Stimulated activated CD4-positive, alpha-beta T cell treated with anti-CD3 and anti-CD28 coated beads, Interleukin-1b, Interleukin-23, amount 100 ng/mL, for 4 hours (primary cell): ENCODE measurements around the gene TMSB10.

Experiments used
- DNase-seq, 2 donors: peaks; one replicate each; pipeline ENCODE4 v3.0.0-alpha.2; 2020; ENCODE audit warnings: low read depth in 2 of 2

Gene TMSB10

GRCh38 chr2:84880395-84880644 is 25.1 kb upstream of the TMSB10 start:
- no peak for DNase-seq

DNA sequence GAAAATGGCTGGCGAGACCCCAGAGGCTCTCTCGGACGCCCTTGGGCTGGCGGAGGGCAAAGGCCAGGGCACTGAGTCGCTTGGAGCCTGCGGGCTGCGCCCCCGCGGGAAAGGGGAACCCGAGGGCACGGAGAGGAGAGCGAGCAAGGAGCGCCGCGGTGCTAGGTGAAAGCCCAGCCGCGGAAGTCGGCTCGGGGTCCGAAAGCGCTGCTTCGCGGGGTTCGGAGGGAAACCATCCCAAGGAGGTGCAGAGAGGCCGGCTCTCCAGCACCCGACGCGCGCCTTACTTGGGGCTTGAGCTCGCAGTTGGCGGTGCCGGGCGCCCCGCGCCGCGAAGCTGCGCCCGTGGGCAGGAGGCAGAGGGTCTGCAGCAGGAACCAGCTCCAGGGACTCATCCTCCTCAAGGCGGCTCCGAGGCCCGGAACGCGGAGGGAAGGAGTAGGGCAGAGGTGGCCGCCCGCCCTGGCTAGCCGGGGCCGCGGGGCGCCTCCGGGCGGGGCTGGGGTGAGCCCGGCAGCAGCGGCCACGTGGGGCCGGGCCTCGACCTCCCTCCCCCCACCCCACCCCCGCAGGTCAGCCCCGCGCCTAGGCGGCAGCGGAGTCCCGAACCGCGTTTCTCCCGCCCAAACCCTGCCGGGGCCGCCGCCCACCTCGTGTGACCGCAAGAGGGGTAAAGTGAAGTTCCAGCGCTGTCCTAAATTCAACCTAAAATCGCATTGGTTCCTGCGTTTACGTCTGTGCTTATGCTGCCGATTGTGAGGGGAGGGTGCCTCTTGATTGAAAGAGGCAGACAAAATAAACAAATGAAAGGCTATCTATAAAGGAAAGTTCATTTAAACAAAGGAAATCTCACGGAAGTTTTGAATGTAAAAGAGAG is 24.6 kb upstream of the TMSB10 start, which contains the start of gene TRABD2A:
TSS of gene TRABD2A (minus strand) at position 440 of the 877 bp plus-strand sequence. CDS start at position 395, 45 bp downstream.
- DNase-seq: peak; percentile 41 to 47

- DNase-seq: peak; percentile 78 to 79
These were observed 23.7 kb upstream of the TMSB10 start for GRCh38 chr2:84881581-84882413.

DNA sequence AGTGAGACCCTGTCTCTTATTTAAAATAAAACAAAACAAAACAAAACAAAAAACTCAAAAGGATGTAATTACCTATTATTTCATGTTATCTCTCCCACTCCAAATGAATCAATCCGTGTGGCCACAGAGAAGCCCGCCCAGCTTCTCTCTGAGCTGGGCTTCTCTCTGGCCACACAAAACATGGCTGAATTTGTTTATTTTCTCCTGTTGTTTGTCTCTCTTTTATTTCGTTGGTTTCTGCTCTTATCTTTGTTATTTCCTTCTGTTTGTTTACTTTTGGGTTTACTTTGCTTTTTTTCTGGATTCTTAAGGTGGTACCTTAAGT is 23.1 kb upstream of the TMSB10 start:
- DNase-seq: no peak

DNA sequence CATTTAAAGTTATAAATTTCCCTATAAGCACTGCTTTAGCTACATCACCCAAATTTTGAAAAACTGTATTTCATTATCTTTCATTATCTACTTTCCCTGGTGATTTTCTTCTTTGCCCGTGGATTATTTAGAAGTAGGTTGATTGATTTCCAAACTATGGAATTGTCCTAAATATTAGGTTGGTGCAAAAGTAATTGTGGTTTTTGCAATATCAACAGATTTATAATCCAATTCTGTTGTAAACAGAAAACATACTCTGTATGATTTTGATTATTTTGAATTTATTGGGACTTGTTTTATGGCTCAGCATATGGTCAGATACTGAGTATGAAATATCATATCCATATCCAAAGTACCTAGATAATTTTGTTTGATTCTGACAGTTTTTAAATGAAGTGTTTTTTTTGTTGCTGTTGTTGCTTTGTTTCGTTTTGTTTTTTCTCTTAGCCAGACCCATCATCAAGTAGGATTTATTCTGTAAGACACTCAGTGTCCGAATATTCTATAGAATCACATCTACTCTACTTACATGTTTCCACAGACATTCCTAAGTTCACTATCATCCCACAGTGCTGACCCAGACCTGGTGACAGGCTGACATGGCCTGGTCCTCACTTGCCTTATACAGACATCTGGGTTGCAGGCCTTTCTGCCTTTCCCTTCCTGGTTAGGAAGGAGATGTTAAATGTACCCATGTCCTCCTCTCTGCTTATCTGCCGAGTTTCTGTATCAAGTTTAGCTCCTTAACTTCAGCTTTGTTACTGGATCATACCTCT is 22.5 kb upstream of the TMSB10 start:
- no peak for DNase-seq

GRCh38 chr2:84884449-84884848 is 21.0 kb upstream of the TMSB10 start:
- no peak for DNase-seq

- no peak for DNase-seq
These were observed 20.3 kb upstream of the TMSB10 start for GRCh38 chr2:84885111-84885510.

- no peak for DNase-seq
These were observed 18.7 kb upstream of the TMSB10 start for GRCh38 chr2:84886791-84887190.

GRCh38 chr2:84888401-84889276 is 16.8 kb upstream of the TMSB10 start:
- peak in 1 of 2 donors; percentile 42 for DNase-seq

DNA sequence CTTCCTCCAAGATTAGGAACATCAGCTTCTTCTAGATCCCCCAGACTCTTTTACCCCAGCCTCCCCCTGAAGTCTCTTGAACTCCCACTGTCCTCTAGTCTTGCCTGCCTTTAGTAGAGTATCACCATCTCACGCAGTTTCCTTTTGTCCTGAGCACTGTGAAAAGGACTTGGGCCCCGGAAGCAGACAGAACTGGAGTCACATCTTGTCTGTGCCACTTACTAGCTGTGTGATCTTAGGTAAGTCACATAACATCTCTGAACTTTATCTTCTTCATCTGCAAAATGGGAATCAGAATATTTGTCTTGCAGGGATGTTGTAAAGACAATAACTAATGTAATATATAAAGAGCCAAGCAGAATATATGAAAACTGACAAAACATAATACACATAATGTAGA is 16.1 kb upstream of the TMSB10 start:
- no peak for DNase-seq

DNA sequence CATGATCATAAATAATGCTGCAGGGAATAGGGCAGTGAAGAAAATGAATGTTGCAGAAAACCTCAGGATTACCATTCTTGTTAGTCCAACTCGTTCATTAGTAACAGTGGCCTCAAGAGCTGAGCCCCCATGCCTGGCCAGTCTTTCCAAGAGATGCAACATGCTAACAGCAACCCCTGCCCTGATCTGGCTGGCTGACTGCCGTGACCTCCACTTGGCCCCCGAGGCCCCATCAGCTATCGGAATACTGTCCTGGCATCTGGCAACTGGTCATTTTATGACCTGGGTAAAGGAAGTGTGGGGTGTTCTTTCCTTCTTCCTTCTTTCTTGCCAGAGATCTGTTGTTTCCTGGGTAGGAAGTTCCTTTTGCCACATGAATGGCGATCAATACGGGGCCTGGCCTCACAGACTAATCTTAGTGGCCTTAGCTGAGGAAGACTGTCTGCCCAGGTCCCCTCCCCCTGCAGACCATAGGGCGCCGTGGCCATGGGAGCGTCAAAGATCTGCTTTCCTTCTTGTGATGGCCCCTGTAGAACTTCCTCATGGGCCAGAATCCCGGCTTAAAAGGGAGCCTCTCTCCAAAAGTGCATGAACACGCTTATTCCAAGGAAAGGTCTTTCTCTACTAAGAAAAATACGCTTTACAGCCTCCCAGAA is 14.0 kb upstream of the TMSB10 start:
- no peak for DNase-seq

DNA sequence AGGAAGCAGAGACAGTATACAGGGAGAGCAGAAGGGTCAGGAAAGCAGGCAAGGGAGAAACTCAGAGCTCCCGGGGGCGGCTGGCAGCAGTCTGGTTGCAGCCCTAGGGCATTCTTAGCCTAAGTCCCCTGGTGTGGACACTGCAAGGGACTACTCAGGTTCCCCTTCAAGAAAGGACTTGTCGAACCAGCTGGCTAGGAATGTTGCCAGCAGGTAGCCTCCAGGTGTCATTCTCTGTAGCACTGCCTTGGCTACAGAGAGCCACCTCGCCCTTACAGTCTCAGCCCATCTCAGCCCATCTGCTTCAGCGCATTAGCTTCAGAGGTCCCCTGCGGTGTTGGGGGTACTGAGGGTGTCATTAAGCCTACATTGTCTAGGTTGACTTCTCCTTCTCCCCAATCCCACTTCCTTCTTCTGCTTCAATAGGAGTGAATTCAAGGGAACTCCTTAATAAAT is 11.3 kb upstream of the TMSB10 start:
- no peak for DNase-seq

DNA sequence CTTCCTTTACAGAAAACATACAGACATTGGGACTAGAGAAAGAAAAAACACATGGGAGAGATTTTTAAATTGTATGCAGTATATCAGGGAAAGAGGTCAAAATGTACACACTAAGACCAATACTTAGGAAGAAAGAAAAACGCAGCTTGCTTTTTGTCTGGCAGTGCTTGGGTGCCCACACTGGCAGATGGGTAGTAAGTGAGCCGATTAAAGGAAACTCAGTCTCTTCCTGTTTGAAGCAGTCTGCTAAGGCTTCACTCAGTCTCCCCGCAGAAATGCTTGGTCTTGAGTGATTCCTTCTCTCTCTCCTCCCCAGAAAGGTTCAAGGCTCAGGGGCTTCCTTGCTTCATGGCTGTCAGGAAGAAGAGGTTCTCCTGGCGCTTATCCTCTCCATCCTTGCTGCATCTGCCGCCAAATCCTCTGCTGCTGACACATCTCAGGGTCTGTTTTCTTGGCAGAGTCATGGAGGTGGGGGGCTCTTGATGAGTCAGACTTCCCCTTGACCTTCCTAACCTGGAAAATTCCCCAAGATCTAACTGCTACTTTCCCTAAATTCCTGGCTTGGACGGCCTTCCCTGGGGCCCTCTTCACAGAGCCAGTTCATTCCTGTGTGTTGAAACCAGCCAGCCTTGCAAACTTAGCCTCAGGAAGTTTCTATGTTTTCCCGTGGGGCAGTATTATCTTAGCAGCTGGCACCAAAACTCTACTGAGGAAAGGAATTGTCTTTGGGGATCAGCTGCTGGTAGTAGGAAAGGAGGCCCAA is 10.5 kb upstream of the TMSB10 start:
- DNase-seq: no peak

DNA sequence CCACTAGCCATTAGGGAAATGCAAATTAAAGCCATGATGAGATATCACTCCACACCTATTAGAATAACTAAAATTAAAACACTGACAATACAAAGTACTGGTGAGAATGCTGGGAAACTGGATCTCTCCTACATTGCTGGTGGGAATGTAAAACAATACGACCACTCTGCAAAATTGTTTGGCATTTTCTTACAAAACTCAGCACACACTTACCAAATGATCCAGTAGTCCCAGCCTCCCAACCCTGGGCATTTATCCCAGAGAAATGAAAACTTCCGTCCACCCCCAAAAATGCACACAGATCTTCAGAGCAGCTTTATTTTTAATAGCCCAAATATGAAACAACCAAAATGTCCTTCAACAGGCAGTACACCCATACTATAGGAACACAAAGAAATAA is 8.9 kb upstream of the TMSB10 start:
- DNase-seq: no peak

GRCh38 chr2:84897773-84898172 is 7.7 kb upstream of the TMSB10 start:
- no peak for DNase-seq

DNA sequence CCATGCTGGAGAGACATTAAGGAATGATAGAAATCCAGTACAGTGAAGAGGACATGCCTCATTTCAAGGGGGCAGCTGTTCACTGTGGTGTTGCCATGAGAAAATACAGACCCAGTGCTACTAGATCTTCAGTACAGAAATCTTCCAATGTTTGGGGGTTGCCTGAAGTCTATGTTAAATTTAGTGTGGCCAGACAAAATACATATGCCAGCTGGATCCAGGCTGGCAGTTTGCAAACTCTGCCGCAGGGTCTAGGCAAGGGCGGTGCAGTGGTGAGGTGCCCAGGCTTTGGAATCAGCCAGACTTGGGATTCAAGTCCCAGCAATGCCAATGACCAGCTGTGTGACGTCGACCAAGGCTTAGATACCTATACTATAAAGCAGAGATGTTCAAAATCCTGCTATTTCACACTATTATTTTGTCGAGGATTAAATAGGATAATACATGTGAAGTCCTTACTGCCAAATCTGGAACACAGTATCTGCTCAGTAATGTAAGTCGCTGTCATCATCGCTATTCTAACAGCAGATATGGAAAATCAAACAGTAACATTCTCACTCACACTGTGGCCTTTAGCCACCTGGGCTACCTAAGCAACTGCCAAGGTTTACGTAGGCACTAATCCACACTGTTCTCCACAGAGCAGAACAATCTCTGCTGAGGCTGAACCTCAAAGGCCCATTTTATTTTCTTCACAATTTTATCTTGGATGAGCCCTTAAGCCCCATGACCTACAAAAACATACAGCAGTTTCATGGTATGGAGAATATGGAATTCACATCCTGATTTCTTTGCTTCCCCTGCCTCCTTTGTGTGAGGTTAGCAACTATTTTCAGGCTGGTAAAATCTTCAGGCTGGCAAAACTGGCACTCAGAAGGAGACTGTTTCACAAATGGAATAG is 5.9 kb upstream of the TMSB10 start:
- no peak for DNase-seq

GRCh38 chr2:84900971-84901370 is 4.5 kb upstream of the TMSB10 start:
- no peak for DNase-seq

DNA sequence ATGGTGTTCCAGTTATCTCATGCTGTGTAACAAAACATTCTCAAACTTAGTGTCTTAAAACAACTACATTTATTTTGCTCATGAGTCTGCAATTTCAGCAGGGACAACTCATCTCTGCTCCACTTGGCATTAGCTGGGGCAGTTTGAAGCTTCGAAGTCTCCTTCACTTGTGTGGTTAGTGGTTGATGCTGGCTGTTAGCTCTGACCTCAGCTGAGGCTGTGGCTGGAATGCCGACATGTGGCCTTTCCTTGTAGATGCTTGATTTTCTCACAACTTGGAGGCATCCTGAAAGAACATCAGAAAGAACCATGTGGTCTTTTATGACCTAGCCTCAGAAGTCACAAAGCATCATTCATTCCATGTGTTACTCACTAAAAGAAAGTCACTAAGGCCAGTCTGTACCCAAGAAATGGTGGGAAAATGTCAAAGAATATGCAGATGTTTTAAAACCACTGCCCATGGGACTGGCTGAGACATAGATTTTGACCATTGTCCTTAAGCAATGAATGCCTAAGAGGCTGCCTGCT is 3.8 kb upstream of the TMSB10 start:
- DNase-seq: no peak

GRCh38 chr2:84902526-84902925 is 2.9 kb upstream of the TMSB10 start:
- DNase-seq: no peak
